HepG2 (cell line): Measurements from ENCODE around the gene KCNG4. TPM values are rescaled to one million over a fixed set of nuclear protein-coding genes. Genes with fewer than 3 reads are reported as not detected.

Experiments used
- ATAC-seq: fragments of 200-7000 bp; cut with Tn5 transposase; 3 replicates; pipeline ENCODE4 v1.9.1; 2020; ENCODE audit warnings: mild to moderate bottlenecking, moderate library complexity
- BruUV-seq: library from RNA; stranded (reverse); fragments of 400-500 nt; replicated peaks from 2 replicates; lab custom pipeline; 2021; lab: Mats Ljungman, UMichigan
- CTCF ChIA-PET: fragments of 300-600 bp; formaldehyde crosslinking; extraction: SDS; loops from one replicate; lab custom pipeline; 2021; ENCODE audit warnings: low total read pairs, inconsistent platforms, low intra/inter-chr PET ratio; lab: Yijun Ruan, JAX
- POLR2A ChIA-PET: fragments of 350-600 bp; sonication (Branson Sonifier 250); formaldehyde crosslinking; loops from one replicate; lab custom pipeline; 2020; ENCODE audit warnings: antibody characterized with exemption, inconsistent platforms; lab: Yijun Ruan, JAX
- DNase-seq: peaks from one replicate; pipeline ENCODE4 v3.0.0-alpha.2; 2015; ENCODE audit warnings: low spot score
- FAIRE-seq: peaks from 3 replicates; lab custom pipeline; 2011; peaks lifted over from hg19 to GRCh38; lab: Jason Lieb, UNC
- H2AFZ ChIP-seq: one replicate; pipeline ENCODE4 v1.6.1; 2011; ENCODE audit warnings: low read length, inconsistent platforms
- H3K27ac ChIP-seq: fragments of 300-600 bp; 3 replicates; pipeline ENCODE4 v1.8.0; 2011; ENCODE audit warnings: mixed run types, mild to moderate bottlenecking, mixed read lengths, low read length, inconsistent platforms; ENCODE audit not compliant: insufficient read depth; ENCODE audit errors: extremely low read length
- H3K27me3 ChIP-seq, 2 experiments: fragments of 200-600 bp in 1 of 2; 2 replicates in 1 of 2; 3 replicates in 1 of 2; pipeline versions ENCODE4 v1.6.0 to v1.8.0; 2011; ENCODE audit warnings: low read length in 2 of 2, mild to moderate bottlenecking in 2 of 2, moderate library complexity in 2 of 2, inconsistent platforms in 1 of 2; ENCODE audit not compliant: insufficient read depth in 2 of 2, control insufficient read depth in 1 of 2
- H3K36me3 ChIP-seq, 2 experiments: fragments of 200-600 bp in 1 of 2; replicated peaks in 1 of 2; 2 replicates in 1 of 2; 3 replicates in 1 of 2; pipeline versions ENCODE4 v1.5.1 to v1.8.0; 2011; ENCODE audit warnings: low read length in 2 of 2, inconsistent platforms in 1 of 2; ENCODE audit not compliant: insufficient read depth in 2 of 2, control insufficient read depth in 1 of 2
- H3K4me1 ChIP-seq: 2 replicates; pipeline ENCODE4 v1.5.1; 2012; ENCODE audit warnings: low read length, inconsistent platforms; ENCODE audit not compliant: insufficient read depth
- H3K4me2 ChIP-seq: 2 replicates; pipeline ENCODE4 v1.6.0; 2011; ENCODE audit warnings: low read depth, low read length, inconsistent platforms
- H3K4me3 ChIP-seq, 3 experiments: fragments of 200-600 bp in 1 of 3; sonication (generic), shearing (Covaris generic) in 1 of 3; replicated peaks in 1 of 3; 2 replicates each; pipeline ENCODE4 v1.5.1; 2011 to 2016; ENCODE audit warnings: low read length in 3 of 3, inconsistent platforms in 2 of 3, low read depth in 2 of 3, mild to moderate bottlenecking in 2 of 3, control low read depth in 1 of 3, mixed read lengths in 1 of 3; ENCODE audit not compliant: insufficient read depth in 1 of 3
- H3K79me2 ChIP-seq: one replicate; pipeline ENCODE4 v1.6.1; 2011; ENCODE audit warnings: low read length, inconsistent platforms; ENCODE audit not compliant: insufficient read depth
- H3K9ac ChIP-seq: 2 replicates; pipeline ENCODE4 v1.6.0; 2011; ENCODE audit warnings: mild to moderate bottlenecking, low read depth, low read length, inconsistent platforms; ENCODE audit not compliant: insufficient read depth
- H3K9me3 ChIP-seq: 2 replicates; pipeline ENCODE4 v1.5.1; 2012; ENCODE audit warnings: mild to moderate bottlenecking, low read length
- H4K20me1 ChIP-seq: 2 replicates; pipeline ENCODE4 v1.6.0; 2011; ENCODE audit warnings: inconsistent platforms, mild to moderate bottlenecking, low read length, moderate library complexity; ENCODE audit not compliant: insufficient read depth
- ARID4A ChIP-seq: sonication (generic); formaldehyde crosslinking; IDR thresholded peaks from 2 replicates; pipeline ENCODE4 v1.5.0; 2020; ENCODE audit warnings: mild to moderate bottlenecking, missing genetic modification reagents, borderline replicate concordance
- JDP2 ChIP-seq: sonication (generic); formaldehyde crosslinking; IDR thresholded peaks from 2 replicates; pipeline ENCODE4 v1.8.1; 2022; ENCODE audit warnings: missing genetic modification reagents, borderline replicate concordance
- STAG1 ChIP-seq: sonication (generic); formaldehyde crosslinking; IDR thresholded peaks from 2 replicates; pipeline ENCODE4 v1.4.0; 2020; ENCODE audit warnings: missing genetic modification reagents
- ZNF747 ChIP-seq: sonication (generic); formaldehyde crosslinking; IDR thresholded peaks from 2 replicates; pipeline ENCODE4 v1.8.1; 2023; ENCODE audit warnings: missing genetic modification reagents, mild to moderate bottlenecking, borderline replicate concordance
- ZNF749 ChIP-seq: sonication (generic); formaldehyde crosslinking; IDR thresholded peaks from 2 replicates; pipeline ENCODE4 v1.8.0; 2022; ENCODE audit warnings: mild to moderate bottlenecking, missing genetic modification reagents, moderate library complexity, borderline replicate concordance
- WGBS: methylation state at CpG from one replicate; pipeline ENCODE4 v1.1.6; 2017; ENCODE audit warnings: low lambda C conversion rate; 5-methylcytosine and 5-hydroxymethylcytosine counted together
- in situ Hi-C: cut with HindIII; loops from 2 replicates; pipeline ENCODE4 v1.10.0; 2017; ENCODE audit warnings: low pct_unique_long_range_greater_than_20kb; ENCODE audit not compliant: extremely low pct_ligation_motif_present
- intact Hi-C: fragments of 100-400 bp; cut with micrococcal nuclease; formaldehyde crosslinking; loops from one replicate; pipeline ENCODE4 v1.10.0; 2022; ENCODE audit not compliant: unreplicated experiment
- polyA plus RNA-seq, 8 experiments: library from polyadenylated mRNA; depleted of rRNA in 3 of 8; stranded (reverse) in 7 of 8; unstranded in 1 of 8; fragments of >200 nt; fragmentation: Illumina TruSeq in 4 of 8; extraction: Trizol in 4 of 8; gene quantifications; 2 replicates each; pipeline versions ENCODE4 v1.2.1 to v1.2.3, GENCODE V29; 2011 to 2016; ENCODE audit warnings: low read depth in 4 of 8, missing spikeins in 1 of 8, mixed read lengths in 1 of 8; ENCODE audit not compliant: insufficient read depth in 1 of 8
- total RNA-seq, 5 experiments: library from RNA; depleted of rRNA; stranded (reverse); fragments of >200 nt; fragmentation: Illumina TruSeq; extraction: Trizol; gene quantifications; 2 replicates each; pipeline ENCODE4 v1.2.3, GENCODE V29; 2016; ENCODE audit warnings: low read depth in 1 of 5

The KCNG4 gene
- total and polyA plus RNA-seq, 2 of the 13 experiments (the other 11 are each of a cell fraction or from before 2014, with no cell fraction given), result not detected

- TF ChIP-seq ARID4A (CRISPR knock-in tag) (no peak), ZNF747 (CRISPR knock-in tag) (no peak), ZNF749 (CRISPR knock-in tag) (no peak)
- TF ChIP-seq, all 625 proteins: peak for 0
These were observed 55.0 kb downstream of the KCNG4 start (continued) for GRCh38 chr16:84184775-84185174.

- WGBS, result 94% methylated on average over 11 of the region's 11 CpGs
- intact Hi-C loops, result no loop called here
- no peak for ATAC-seq
- POLR2A ChIA-PET, result no interaction called here
- no TSS peak for BruUV-seq
- no peak overlapping the region for H3K9ac ChIP-seq
- H3K4me3 ChIP-seq, result no peak overlapping the region
- CTCF ChIA-PET, result no interaction called here
- FAIRE-seq, result no peak
- H3K27ac ChIP-seq, result no peak overlapping the region
- peaks cover 25% of the 10 kb centered on the region for H3K79me2 ChIP-seq
- H2AFZ ChIP-seq, result no peak overlapping the region
- H3K9me3 ChIP-seq, result no peaks in the 10 kb centered on the region
- H3K4me2 ChIP-seq, result no peak overlapping the region
- H3K4me1 ChIP-seq, result peaks cover 14% of the 10 kb centered on the region
- in situ Hi-C loops, result loop anchor here (25.0 kb wide), 1 partner anchor 222 kb away; the partner anchor contains the start of genes NECAB2 and OSGIN1
- H3K36me3 ChIP-seq, result peaks cover 24 to 47% of the 10 kb centered on the region in 2 experiments; a peak in 4 of 5 replicates
- no peaks in the 10 kb centered on the region for H4K20me1 ChIP-seq
- H3K27me3 ChIP-seq, result no peaks in the 10 kb centered on the region
- TF ChIP-seq STAG1 (CRISPR knock-in tag) (peak; percentile 26; the same call in 1 of the 2 replicates), JDP2 (CRISPR knock-in tag) (no peak)
- no peak for DNase-seq
These were observed 55.8 kb downstream of the KCNG4 start for GRCh38 chr16:84183911-84184591.
